ENCODE data around the gene THTPA.

- TF ChIP-seq CTCF (IDR thresholded peaks at IDR 0.05) (no peak), POLR2A (IDR thresholded peaks at IDR 0.05) (no peak)
Observed at GRCh38 chr14:23600806-23601205, 44.7 kb downstream of the THTPA start.

Data from esophagus squamous epithelium (tissue), 4 donors.